Subcutaneous adipose tissue (tissue), 4 donors: Measurements from ENCODE around the gene ZFP2. TPM values are rescaled to one million over a fixed set of nuclear protein-coding genes. Genes with fewer than 3 reads are reported as not detected.

Experiments
- total RNA-seq, 4 donors: library from RNA; depleted of rRNA; stranded (reverse); fragments of >200 nt; gene quantifications; one replicate each; pipeline ENCODE4 v1.1.0, GENCODE V29; 2016
- TF ChIP-seq, protein P1 (sequence below): fragments of 450-650 bp; IDR thresholded peaks from one replicate; pipeline ENCODE4 v1.5.1; 2016; ENCODE audit warnings: low read depth, mild to moderate bottlenecking, control low read depth, antibody characterized with exemption, moderate library complexity

Gene ZFP2
- total RNA-seq: 1 to 10 TPM; 1.5 to 3.6 (median 2.7) TPM

DNA sequence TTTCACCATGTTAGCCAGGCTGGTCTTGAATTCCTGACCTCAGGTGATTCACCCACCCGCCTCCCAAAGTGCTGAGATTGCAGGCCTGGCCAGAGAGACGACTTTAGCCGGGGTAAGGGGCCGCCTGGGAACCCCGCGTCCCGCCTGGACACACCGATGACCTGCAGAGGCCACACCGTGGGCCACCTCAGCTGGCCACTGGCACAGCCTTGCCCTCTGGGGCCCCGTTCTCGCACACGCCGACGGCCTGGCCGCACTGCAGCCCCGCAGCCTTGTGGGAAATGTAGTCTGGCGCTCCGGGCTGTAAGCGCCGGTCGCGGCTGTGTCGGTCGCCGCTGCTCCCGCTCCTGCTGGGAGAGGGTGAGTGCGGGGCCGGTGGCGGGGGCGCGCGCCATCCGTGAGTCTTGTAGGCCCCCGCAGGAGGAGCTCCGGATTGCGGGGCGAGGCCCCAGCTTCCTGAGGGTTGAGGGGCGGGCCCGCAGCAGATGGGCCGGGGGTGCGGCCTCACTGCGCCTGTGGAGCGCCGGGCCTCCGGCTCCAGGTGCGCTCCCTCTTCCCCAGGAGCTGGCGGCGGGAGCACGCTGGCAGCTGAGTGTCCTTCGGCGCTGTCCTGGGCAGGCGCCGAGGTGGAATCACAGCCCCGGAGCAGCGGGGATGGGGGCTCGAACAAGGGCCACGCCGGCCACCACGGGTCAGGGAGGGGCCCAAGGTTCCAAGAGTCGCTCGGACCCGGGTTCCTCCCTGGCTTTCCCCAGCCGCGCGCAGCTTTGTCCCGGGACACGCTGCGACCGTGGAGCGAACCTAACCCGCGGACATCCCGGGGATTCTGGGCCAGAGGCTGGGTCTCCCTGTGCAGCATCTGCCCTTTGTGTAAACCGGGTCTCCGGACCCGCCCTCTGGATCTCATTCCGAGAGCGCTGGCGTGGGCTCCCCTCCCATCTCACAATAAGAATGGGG lies at the start of gene ZFP2:
ZFP2 (plus strand) TSS at position 299 of the 957 bp plus-strand sequence. CDS start 35,401 bp downstream, outside the sequence.
- TF ChIP-seq, protein P1, sequence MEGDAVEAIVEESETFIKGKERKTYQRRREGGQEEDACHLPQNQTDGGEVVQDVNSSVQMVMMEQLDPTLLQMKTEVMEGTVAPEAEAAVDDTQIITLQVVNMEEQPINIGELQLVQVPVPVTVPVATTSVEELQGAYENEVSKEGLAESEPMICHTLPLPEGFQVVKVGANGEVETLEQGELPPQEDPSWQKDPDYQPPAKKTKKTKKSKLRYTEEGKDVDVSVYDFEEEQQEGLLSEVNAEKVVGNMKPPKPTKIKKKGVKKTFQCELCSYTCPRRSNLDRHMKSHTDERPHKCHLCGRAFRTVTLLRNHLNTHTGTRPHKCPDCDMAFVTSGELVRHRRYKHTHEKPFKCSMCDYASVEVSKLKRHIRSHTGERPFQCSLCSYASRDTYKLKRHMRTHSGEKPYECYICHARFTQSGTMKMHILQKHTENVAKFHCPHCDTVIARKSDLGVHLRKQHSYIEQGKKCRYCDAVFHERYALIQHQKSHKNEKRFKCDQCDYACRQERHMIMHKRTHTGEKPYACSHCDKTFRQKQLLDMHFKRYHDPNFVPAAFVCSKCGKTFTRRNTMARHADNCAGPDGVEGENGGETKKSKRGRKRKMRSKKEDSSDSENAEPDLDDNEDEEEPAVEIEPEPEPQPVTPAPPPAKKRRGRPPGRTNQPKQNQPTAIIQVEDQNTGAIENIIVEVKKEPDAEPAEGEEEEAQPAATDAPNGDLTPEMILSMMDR: no peak

DNA sequence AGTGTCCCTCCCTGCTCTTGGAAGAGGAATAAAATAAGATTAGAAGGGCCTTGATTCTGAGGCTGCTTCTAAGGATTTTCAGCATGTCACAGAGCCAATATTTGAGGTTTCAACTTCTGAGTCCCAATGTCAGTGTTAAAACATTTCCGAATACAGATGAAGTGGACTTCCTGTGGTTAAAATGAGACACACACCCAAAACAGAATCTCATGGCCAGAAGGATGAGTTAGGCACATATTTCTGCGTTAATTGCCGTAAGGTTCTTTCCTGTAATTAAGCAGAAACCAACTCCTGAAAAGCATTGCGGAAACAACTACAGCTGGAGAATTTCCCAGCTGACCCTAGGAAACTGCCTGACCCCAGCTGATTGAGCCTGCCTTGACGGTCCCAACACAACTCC lies 46.4 kb upstream of the ZFP2 start:
- TF ChIP-seq, protein P1: no peak

DNA sequence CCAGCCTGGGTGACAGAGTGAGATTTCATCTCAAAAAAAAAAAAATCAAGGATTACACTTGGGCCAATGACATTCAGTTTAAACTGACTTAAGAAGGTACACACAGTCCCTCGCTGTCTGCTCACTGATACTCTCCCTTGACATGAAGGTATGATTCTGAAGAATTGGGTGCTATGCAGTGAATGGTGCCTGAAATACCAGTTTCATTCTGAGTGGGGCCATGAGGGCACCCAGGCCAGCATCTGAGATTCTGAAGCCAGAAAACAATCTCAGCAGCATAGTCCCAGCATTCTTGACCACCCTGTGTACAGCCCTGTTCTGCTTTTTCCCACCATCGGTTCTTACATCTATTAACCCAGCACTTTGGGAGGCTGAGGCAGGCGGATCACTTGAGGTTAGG lies 43.8 kb upstream of the ZFP2 start:
- TF ChIP-seq, protein P1: no peak

DNA sequence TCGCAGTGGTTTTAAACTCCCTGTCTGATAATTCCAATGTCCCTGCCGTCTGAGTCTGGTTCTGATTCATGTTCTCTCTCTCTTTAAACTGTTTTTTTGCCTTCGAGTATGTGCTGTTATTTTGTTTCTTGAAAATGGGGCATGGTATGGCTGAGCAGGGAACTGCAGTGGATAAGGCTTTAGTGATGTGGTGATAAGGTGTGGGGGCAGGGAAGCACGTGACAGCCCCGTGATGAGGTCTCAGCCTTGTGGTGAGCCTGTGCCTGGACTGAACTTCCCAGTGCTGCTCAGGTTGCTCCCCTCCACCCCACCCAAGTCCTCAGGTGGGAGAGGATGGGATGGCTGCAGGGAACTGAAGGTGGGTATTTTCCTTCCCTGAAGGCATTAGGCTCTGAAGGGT lies 41.4 kb upstream of the ZFP2 start:
- TF ChIP-seq, protein P1: no peak

DNA sequence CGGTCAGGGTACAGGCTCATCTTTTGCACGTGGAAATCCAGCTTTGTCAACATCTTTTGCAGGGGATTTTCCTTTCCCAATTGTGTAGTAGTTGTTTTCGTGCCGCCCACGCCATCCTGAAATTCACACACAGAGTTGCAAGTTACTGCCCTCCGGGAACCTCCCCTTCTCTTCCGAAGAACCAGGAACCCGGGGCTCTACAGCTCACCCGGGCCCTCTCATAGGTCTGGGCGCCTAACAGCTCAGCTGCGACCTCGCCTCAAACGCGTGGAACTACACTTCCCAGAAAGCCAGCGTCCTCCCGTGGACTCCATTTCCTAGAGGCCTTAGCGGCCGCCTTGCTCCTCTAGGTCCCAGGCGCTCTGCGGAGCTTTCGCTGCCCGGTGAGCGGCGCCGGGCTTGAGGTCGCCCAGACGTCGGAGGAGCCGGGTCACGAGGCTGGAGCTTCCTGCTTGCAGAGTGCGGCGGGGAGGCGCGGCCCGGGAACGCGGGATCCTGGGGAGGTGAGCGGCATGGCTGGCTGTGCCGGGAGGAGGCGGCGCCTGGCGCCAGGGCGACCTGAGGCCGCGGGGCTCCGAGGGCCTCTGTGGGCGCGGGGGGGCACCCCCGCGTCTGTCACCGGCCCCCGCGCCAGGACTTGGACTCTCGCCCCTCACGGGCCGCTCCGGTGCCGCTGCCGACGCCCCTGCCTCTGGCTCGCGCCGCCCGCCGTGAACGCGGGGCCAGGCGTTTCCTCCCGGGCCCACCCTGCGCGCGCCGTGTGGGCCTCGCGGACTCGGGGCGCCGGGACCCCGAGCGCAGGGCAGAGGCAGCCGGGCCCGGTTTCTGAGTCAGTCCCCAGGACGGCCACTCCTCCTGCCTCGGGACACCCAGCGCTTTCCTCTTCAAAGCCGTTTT lies 35.8 kb upstream of the ZFP2 start, which contains the start of gene ZNF354B:
ZNF354B (plus strand) TSS at position 329 of the 897 bp plus-strand sequence. CDS start 1,095 bp downstream, outside the sequence.
- TF ChIP-seq, protein P1: no peak

DNA sequence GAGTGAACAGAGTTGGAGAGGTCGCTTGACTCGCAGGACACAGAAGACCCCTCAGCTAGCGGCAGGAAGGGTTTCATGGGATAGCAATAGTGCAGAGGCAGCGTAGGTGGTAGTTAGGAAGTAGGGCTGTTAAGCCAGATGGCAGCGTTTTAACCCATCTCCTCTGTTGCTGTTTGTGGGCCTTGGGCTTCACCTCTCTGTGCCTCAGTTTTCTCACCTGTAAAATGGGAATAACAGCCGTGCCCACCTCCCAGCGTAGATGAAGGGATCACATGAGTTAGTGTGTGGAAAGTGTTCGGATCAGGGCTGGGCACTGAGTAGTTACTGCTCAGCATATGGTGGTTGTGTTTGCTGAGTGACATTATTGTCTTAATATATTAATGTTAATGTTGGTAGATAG lies 34.1 kb upstream of the ZFP2 start:
- TF ChIP-seq, protein P1: no peak
